GM12878 (cell line): ENCODE measurements around the gene PKP4.

Experiments used
- BHLHE40 ChIP-seq, 2 experiments: fragments of 450-650 bp in 1 of 2; IDR thresholded peaks; 2 replicates each; pipeline ENCODE4 v1.6.1; 2011 to 2017; ENCODE audit warnings: low read depth in 2 of 2, borderline replicate concordance in 1 of 2, improper control_type of control experiment in 1 of 2, low read length in 1 of 2, mild to moderate bottlenecking in 1 of 2
- CTCF ChIP-seq, 3 experiments: IDR thresholded peaks in 2 of 3; conservative IDR thresholded peaks in 1 of 3; 2 replicates each; pipeline ENCODE4 v1.5.1; 2011; ENCODE audit warnings: low read depth in 3 of 3, low read length in 3 of 3, mild to moderate bottlenecking in 3 of 3, control low read depth in 2 of 3, moderate library complexity in 2 of 3, inconsistent platforms in 1 of 3, mixed read lengths in 1 of 3; ENCODE audit not compliant: control insufficient read depth in 2 of 3, insufficient read depth in 1 of 3; ENCODE audit errors: extremely low read depth in 1 of 3
- EGR1 ChIP-seq, 2 experiments: IDR thresholded peaks; 1 replicate in 1 of 2; 2 replicates in 1 of 2; pipeline ENCODE4 v1.6.1; 2011 to 2012; ENCODE audit warnings: low read depth in 2 of 2, low read length in 2 of 2, borderline replicate concordance in 1 of 2, mild to moderate bottlenecking in 1 of 2, moderate library complexity in 1 of 2
- FOS ChIP-seq: IDR thresholded peaks from 3 replicates; pipeline ENCODE4 v1.6.1; 2011; ENCODE audit warnings: borderline replicate concordance; ENCODE audit not compliant: insufficient read length; ENCODE audit errors: extremely low read depth
- FOXM1 ChIP-seq: IDR thresholded peaks from 2 replicates; pipeline ENCODE4 v1.6.1; 2012; ENCODE audit warnings: low read depth, mild to moderate bottlenecking, inconsistent platforms, low read length, moderate library complexity
- IKZF2 ChIP-seq, 2 experiments: fragments of 450-650 bp; IDR thresholded peaks; 2 replicates each; pipeline ENCODE4 v1.6.1; 2017; ENCODE audit warnings: mild to moderate bottlenecking in 2 of 2, moderate library complexity in 2 of 2
- NR2F1 ChIP-seq: fragments of 450-650 bp; conservative IDR thresholded peaks from 2 replicates; pipeline ENCODE4 v1.6.1; 2017; ENCODE audit warnings: mild to moderate bottlenecking
- POLR2A ChIP-seq: IDR thresholded peaks from 2 replicates; pipeline ENCODE4 v1.6.1; 2011; ENCODE audit warnings: low read depth, mild to moderate bottlenecking, low read length
- RFX5 ChIP-seq: IDR thresholded peaks from 2 replicates; pipeline ENCODE4 v1.6.1; 2011; ENCODE audit warnings: low read depth, low read length, improper control_type of control experiment
- TAF1 ChIP-seq: IDR thresholded peaks from 2 replicates; pipeline ENCODE4 v1.6.1; 2011; ENCODE audit warnings: mild to moderate bottlenecking, low read depth, low read length, borderline replicate concordance
- USF1 ChIP-seq: IDR thresholded peaks from 2 replicates; pipeline ENCODE4 v1.6.1; 2011; ENCODE audit warnings: borderline replicate concordance, low read depth, mild to moderate bottlenecking, moderate library complexity, mixed read lengths, low read length; ENCODE audit not compliant: insufficient read depth; ENCODE audit errors: extremely low read length
- YY1 ChIP-seq: IDR thresholded peaks from 2 replicates; pipeline ENCODE4 v1.6.1; 2011; ENCODE audit warnings: low read depth, mild to moderate bottlenecking, low read length
- ZBTB33 ChIP-seq: fragments of 450-650 bp; IDR thresholded peaks from 2 replicates; pipeline ENCODE4 v1.6.1; 2017; ENCODE audit warnings: mild to moderate bottlenecking

- TF ChIP-seq ZBTB33, result no peak
- TF ChIP-seq CTCF (IDR thresholded peaks at IDR 0.05 in 2 of 3, conservative IDR thresholded peaks at IDR 0.05 in 1 of 3; ENCODE audit: control insufficient read depth in 2 of 3, extremely low read depth in 1 of 3, insufficient read depth in 1 of 3, low read depth in 3 of 3, low read length in 3 of 3), result no peak
- TF ChIP-seq EGR1 (IDR thresholded peaks at IDR 0.05; ENCODE audit: borderline replicate concordance in 1 of 2, low read depth in 2 of 2, low read length in 2 of 2), result no peak
- TF ChIP-seq TAF1, result no peak
- TF ChIP-seq POLR2A, result no peak
- no peak for TF ChIP-seq BHLHE40 (IDR thresholded peaks at IDR 0.05; ENCODE audit: borderline replicate concordance in 1 of 2, low read depth in 2 of 2, low read length in 1 of 2)
- no peak for TF ChIP-seq FOS
- TF ChIP-seq IKZF2 (IDR thresholded peaks at IDR 0.05), result no peak
- no peak for TF ChIP-seq YY1
- no peak for TF ChIP-seq RFX5
- TF ChIP-seq FOXM1, result no peak
- TF ChIP-seq USF1, result no peak
- TF ChIP-seq NR2F1, result no peak
Measured at GRCh38 chr2:158573739-158574138, 117.0 kb downstream of the PKP4 start.
